A673 (cell line): ENCODE measurements around the gene CHD2. TPM values are rescaled to one million over a fixed set of nuclear protein-coding genes. Genes with fewer than 3 reads are reported as not detected.
"Not testable (repeated sequence)": the region's sequence is repeated elsewhere in the genome, so short reads cannot be mapped to it uniquely, and the experiment has no call there.

ENCODE experiments used
- BruUV-seq: library from RNA; stranded (reverse); fragments of 400-500 nt; replicated peaks from 2 replicates; lab custom pipeline; 2021; lab: Mats Ljungman, UMichigan
- CTCF ChIA-PET: fragments of 300-600 bp; sonication (Branson Sonifier 250); formaldehyde crosslinking; loops from one replicate; lab custom pipeline; 2022; ENCODE audit warnings: antibody characterized with exemption; lab: Charles Lee
- POLR2A ChIA-PET: fragments of 300-600 bp; sonication (Branson Sonifier 250); formaldehyde crosslinking; loops from one replicate; lab custom pipeline; 2022; ENCODE audit warnings: antibody characterized with exemption; ENCODE audit not compliant: low non-redundant PET; lab: Charles Lee
- DNase-seq: peaks from one replicate; pipeline ENCODE4 v3.0.0-alpha.2; 2015; ENCODE audit warnings: low spot score
- H3K27ac ChIP-seq: fragments of 200-600 bp; sonication (generic); 2 replicates; pipeline ENCODE4 v1.5.1; 2016; ENCODE audit warnings: mixed run types, low read depth, mild to moderate bottlenecking, mixed read lengths, antibody characterized with exemption, low read length; ENCODE audit not compliant: poor library complexity, severe bottlenecking
- H3K27me3 ChIP-seq: fragments of 200-600 bp; sonication (generic); replicated peaks from 2 replicates; pipeline ENCODE4 v1.6.1; 2017; ENCODE audit warnings: mixed run types, low read depth, mild to moderate bottlenecking, mixed read lengths, antibody characterized with exemption, low read length; ENCODE audit not compliant: insufficient read depth, poor library complexity
- H3K36me3 ChIP-seq: fragments of 200-600 bp; sonication (generic); 2 replicates; pipeline ENCODE4 v1.6.1; 2016; ENCODE audit warnings: mixed run types, mild to moderate bottlenecking, mixed read lengths, antibody characterized with exemption, low read length; ENCODE audit not compliant: insufficient read depth, poor library complexity, severe bottlenecking
- H3K4me1 ChIP-seq: fragments of 200-600 bp; sonication (generic); 2 replicates; pipeline ENCODE4 v1.6.1; 2017; ENCODE audit warnings: mixed run types, mild to moderate bottlenecking, mixed read lengths, antibody characterized with exemption, low read length; ENCODE audit not compliant: insufficient read depth, poor library complexity, severe bottlenecking
- H3K4me3 ChIP-seq: fragments of 200-600 bp; sonication (generic); 2 replicates; pipeline ENCODE4 v1.5.1; 2016; ENCODE audit warnings: low read depth, mixed run types, mild to moderate bottlenecking, mixed read lengths, low read length; ENCODE audit not compliant: poor library complexity, severe bottlenecking
- H3K9me3 ChIP-seq: fragments of 200-600 bp; sonication (generic); 2 replicates; pipeline ENCODE4 v1.6.1; 2016; ENCODE audit warnings: mixed run types, low read depth, mild to moderate bottlenecking, mixed read lengths, antibody characterized with exemption, low read length; ENCODE audit not compliant: poor library complexity, severe bottlenecking
- CTCF ChIP-seq: fragments of 300-800, 200-600 bp; sonication (generic); conservative IDR thresholded peaks from 2 replicates; pipeline ENCODE4 v1.5.1; 2017; ENCODE audit warnings: low read depth, mild to moderate bottlenecking, antibody characterized with exemption, low read length, moderate library complexity, mixed read lengths
- EZH2 ChIP-seq: fragments of 200-600 bp; sonication (generic); IDR thresholded peaks from 2 replicates; pipeline ENCODE4 v1.6.1; 2017; ENCODE audit warnings: borderline replicate concordance, low read depth, mild to moderate bottlenecking, mixed read lengths, antibody characterized with exemption, low read length; ENCODE audit not compliant: poor library complexity, severe bottlenecking
- intact Hi-C: fragments of 100-400 bp; cut with micrococcal nuclease; formaldehyde crosslinking; loops from one replicate; pipeline ENCODE4 v1.10.0; 2022; ENCODE audit not compliant: unreplicated experiment
- total RNA-seq: library from RNA; stranded (reverse); gene quantifications from 2 replicates; pipeline ENCODE4 v1.2.3, GENCODE V29; 2021

The CHD2 gene
- total RNA-seq, 1 experiment from 2014 or later = 75.7 TPM

GRCh38 chr15:92864127-92864814 is 35.9 kb upstream of the CHD2 start:
- Histone ChIP-seq H3K27me3 (no peaks in the 10 kb centered on the region), H3K9me3 (peaks cover 10% of the 10 kb centered on the region), H3K27ac (no peak overlapping the region), H3K4me1 (peaks cover 2% of the 10 kb centered on the region), H3K36me3 (no peaks in the 10 kb centered on the region), H3K4me3 (no peak overlapping the region)
- intact Hi-C loops = no loop called here
- CTCF ChIA-PET = no interaction called here
- POLR2A ChIA-PET = no interaction called here
- no TSS peak for BruUV-seq
- no peak for DNase-seq
- TF ChIP-seq EZH2 = no peak
- TF ChIP-seq CTCF = no peak

DNA sequence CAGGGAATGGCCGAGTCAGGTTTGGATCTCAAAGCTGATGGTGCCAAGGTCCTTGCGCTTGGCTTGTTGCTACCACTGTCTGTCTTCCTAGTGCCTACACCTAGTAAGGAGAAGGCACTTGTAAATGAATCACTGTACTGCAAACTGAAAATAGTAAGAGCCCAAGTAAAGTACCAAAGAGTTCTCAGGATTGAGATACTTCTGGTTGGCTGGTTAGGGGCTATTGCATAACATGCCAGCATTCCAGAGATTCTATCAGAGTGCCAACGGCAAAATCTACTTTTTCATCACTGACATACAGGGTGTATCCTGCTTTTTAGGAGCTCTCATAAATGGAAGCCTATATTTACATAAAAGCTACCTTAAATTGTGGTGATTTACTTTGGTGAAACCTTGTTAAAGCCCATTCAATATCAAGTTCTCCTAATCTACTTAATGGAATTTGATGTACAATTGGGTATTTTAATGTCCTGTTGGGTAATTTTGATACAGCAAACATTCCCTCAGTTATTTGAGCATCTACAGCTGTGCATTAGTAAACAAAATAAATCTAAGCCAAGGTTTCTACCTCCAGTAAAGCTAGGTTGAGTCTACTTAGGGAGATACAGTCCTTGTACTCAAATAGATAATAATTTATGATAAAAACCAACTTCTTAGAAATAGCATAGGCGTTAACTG is 30.7 kb upstream of the CHD2 start:
- CTCF ChIA-PET = no interaction called here
- Histone ChIP-seq H3K9me3 (peaks cover 1% of the 10 kb centered on the region), H3K4me3 (no peak overlapping the region), H3K27ac (no peak overlapping the region), H3K27me3 (no peaks in the 10 kb centered on the region), H3K4me1 (peaks cover 7% of the 10 kb centered on the region), H3K36me3 (no peaks in the 10 kb centered on the region)
- no TSS peak for BruUV-seq
- POLR2A ChIA-PET = no interaction called here
- peak; percentile 30 for DNase-seq
- no peak for TF ChIP-seq EZH2
- TF ChIP-seq CTCF = no peak
- intact Hi-C loops = no loop called here

- intact Hi-C loops = no loop called here
- no peak for TF ChIP-seq EZH2
- TF ChIP-seq CTCF = no peak
- H3K27ac ChIP-seq = no peak overlapping the region
Measured at GRCh38 chr15:92870010-92870591, 30.0 kb upstream of the CHD2 start.

DNA sequence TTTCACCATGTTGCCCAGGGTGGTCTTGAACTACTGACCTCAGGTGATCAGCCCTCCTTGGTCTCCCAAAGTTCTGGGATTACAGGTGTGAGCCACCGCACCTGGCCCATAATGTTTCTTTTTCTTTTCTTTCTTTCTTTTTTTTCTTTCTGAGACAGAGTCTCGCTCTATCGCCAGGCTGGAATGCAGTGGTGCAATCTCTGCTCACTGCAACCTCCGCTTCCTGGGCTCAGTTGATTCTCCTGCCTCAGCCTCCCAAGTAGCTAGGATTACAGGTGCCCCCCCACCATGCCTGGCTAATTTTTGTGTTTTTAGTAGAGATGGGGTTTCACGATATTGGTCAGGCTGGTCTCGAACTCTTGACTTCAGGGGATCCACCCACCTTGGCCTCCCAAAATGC is 27.2 kb upstream of the CHD2 start:
- H3K27me3 ChIP-seq, H3K36me3 ChIP-seq, H3K9me3 ChIP-seq, CTCF ChIA-PET, DNase-seq, intact Hi-C loops, H3K27ac ChIP-seq, BruUV-seq, H3K4me1 ChIP-seq, POLR2A ChIA-PET, H3K4me3 ChIP-seq: not testable (repeated sequence)

More at GRCh38 chr15:92870010-92870591, 30.0 kb upstream of the CHD2 start:
- DNase-seq = no peak
- ChIA-PET CTCF (no interaction called here), POLR2A (interaction anchor here (0.6 kb wide), 1 partner anchor 44 kb away, joined by 3 read pairs; no protein-coding TSS in a partner anchor)
- H3K27me3 ChIP-seq = no peaks in the 10 kb centered on the region
- H3K9me3 ChIP-seq = no peaks in the 10 kb centered on the region
- H3K4me3 ChIP-seq = no peak overlapping the region
- H3K36me3 ChIP-seq = no peaks in the 10 kb centered on the region
- H3K4me1 ChIP-seq = peaks cover 7% of the 10 kb centered on the region
- no TSS peak for BruUV-seq
